IPS DF 6.9 (cell line): ENCODE measurements around the gene PSMD10.
A peak's percentile ranks its signal among the peaks of the same experiment; 100 is the strongest.

Experiments used
- DNase-seq: peaks from one replicate; pipeline ENCODE4 v3.0.0-alpha.2; 2013; ENCODE audit warnings: low read depth, low spot score
- H3K27ac ChIP-seq: one replicate; pipeline ENCODE4 v1.5.1; 2013; ENCODE audit warnings: low read length, control low read depth
- H3K27me3 ChIP-seq: 2 replicates; pipeline ENCODE4 v1.6.1; 2013; ENCODE audit warnings: mild to moderate bottlenecking, low read length; ENCODE audit not compliant: control insufficient read depth, insufficient read depth
- H3K36me3 ChIP-seq: 2 replicates; pipeline ENCODE4 v1.6.1; 2013; ENCODE audit warnings: low read length; ENCODE audit not compliant: control insufficient read depth, insufficient read depth
- H3K4me1 ChIP-seq: 2 replicates; pipeline ENCODE4 v1.6.1; 2013; ENCODE audit warnings: low read length; ENCODE audit not compliant: control insufficient read depth, insufficient read depth
- H3K4me3 ChIP-seq: 2 replicates; pipeline ENCODE4 v1.5.1; 2013; ENCODE audit warnings: mild to moderate bottlenecking, low read length
- H3K9me3 ChIP-seq: 2 replicates; pipeline ENCODE4 v1.6.1; 2013; ENCODE audit warnings: low read length, inconsistent platforms; ENCODE audit not compliant: control insufficient read depth, insufficient read depth
- WGBS: extraction: QIAGEN DNeasy Blood & Tissue Kit; methylation state at CpG from one replicate; pipeline ENCODE4 v1.1.7; 2013; ENCODE audit warnings: mixed read lengths, missing lambda C conversion rate; ENCODE audit not compliant: insufficient read length, insufficient coverage; 5-methylcytosine and 5-hydroxymethylcytosine counted together

PSMD10 gene

GRCh38 chrX:108091264-108091877, at the start of gene PSMD10, which contains the start of gene ATG4A:
Gene PSMD10 (minus strand): TSS chrX:108091542. CDS start chrX:108091520, 22 bp downstream.
Gene ATG4A (plus strand): TSS chrX:108091778. CDS start chrX:108091827, 49 bp downstream.
- no CpG with 5 or more reads among the region's 47 CpGs for WGBS
- no peaks in the 10 kb centered on the region for H3K4me1 ChIP-seq
- H3K9me3 ChIP-seq: no peaks in the 10 kb centered on the region
- peak within 1 kb of the TSS; percentile 98; the same call in 1 of the 2 replicates for H3K4me3 ChIP-seq
- no peaks in the 10 kb centered on the region for H3K36me3 ChIP-seq
- H3K27ac ChIP-seq: no peak within 1 kb of the TSS
- H3K27me3 ChIP-seq: no peaks in the 10 kb centered on the region
- peak; percentile 61 for DNase-seq

GRCh38 chrX:108138814-108139702, 47.7 kb upstream of the PSMD10 start:
- Histone ChIP-seq H3K9me3 (no peaks in the 10 kb centered on the region), H3K36me3 (no peaks in the 10 kb centered on the region), H3K4me3 (no peak overlapping the region), H3K27ac (no peak overlapping the region), H3K27me3 (no peaks in the 10 kb centered on the region), H3K4me1 (no peaks in the 10 kb centered on the region)
- DNase-seq: no peak
- no CpG with 5 or more reads among the region's 7 CpGs for WGBS

GRCh38 chrX:108134724-108135123, 43.4 kb upstream of the PSMD10 start:
- no CpG with 5 or more reads among the region's 1 CpG for WGBS
- Histone ChIP-seq H3K4me3 (no peak overlapping the region), H3K27me3 (no peaks in the 10 kb centered on the region), H3K9me3 (no peaks in the 10 kb centered on the region), H3K36me3 (no peaks in the 10 kb centered on the region), H3K27ac (no peak overlapping the region), H3K4me1 (no peaks in the 10 kb centered on the region)
- DNase-seq: no peak

- WGBS: no CpG with 5 or more reads among the region's 2 CpGs
- Histone ChIP-seq H3K36me3 (no peaks in the 10 kb centered on the region), H3K4me1 (no peaks in the 10 kb centered on the region), H3K27me3 (no peaks in the 10 kb centered on the region), H3K9me3 (no peaks in the 10 kb centered on the region), H3K27ac (no peak overlapping the region), H3K4me3 (no peak overlapping the region)
- no peak for DNase-seq
Observed at GRCh38 chrX:108132876-108133275, 41.5 kb upstream of the PSMD10 start.

- no peaks in the 10 kb centered on the region for H3K4me1 ChIP-seq
Observed at GRCh38 chrX:108132034-108132433, 40.7 kb upstream of the PSMD10 start.

GRCh38 chrX:108131471-108131870, 40.1 kb upstream of the PSMD10 start:
- no peak overlapping the region for H3K27ac ChIP-seq
- no peaks in the 10 kb centered on the region for H3K27me3 ChIP-seq
- no peaks in the 10 kb centered on the region for H3K36me3 ChIP-seq
- H3K4me1 ChIP-seq: no peaks in the 10 kb centered on the region
- no peak overlapping the region for H3K4me3 ChIP-seq
- H3K9me3 ChIP-seq: no peaks in the 10 kb centered on the region
- no CpG with 5 or more reads among the region's 2 CpGs for WGBS
- no peak for DNase-seq

More at GRCh38 chrX:108132034-108132433, 40.7 kb upstream of the PSMD10 start:
- Histone ChIP-seq H3K9me3 (no peaks in the 10 kb centered on the region), H3K4me3 (no peak overlapping the region), H3K27me3 (no peaks in the 10 kb centered on the region), H3K27ac (no peak overlapping the region), H3K36me3 (no peaks in the 10 kb centered on the region)
- no CpG with 5 or more reads among the region's 8 CpGs for WGBS
- DNase-seq: no peak

- no peaks in the 10 kb centered on the region for H3K27me3 ChIP-seq
Observed at GRCh38 chrX:108130889-108131288, 39.5 kb upstream of the PSMD10 start.

GRCh38 chrX:108127152-108127551, 35.8 kb upstream of the PSMD10 start:
- WGBS: no CpG with 5 or more reads among the region's 4 CpGs
- Histone ChIP-seq H3K4me3 (no peak overlapping the region), H3K27me3 (no peaks in the 10 kb centered on the region), H3K27ac (no peak overlapping the region), H3K4me1 (no peaks in the 10 kb centered on the region), H3K9me3 (no peaks in the 10 kb centered on the region), H3K36me3 (no peaks in the 10 kb centered on the region)
- DNase-seq: peak; percentile 9

More at GRCh38 chrX:108130889-108131288, 39.5 kb upstream of the PSMD10 start:
- no peak overlapping the region for H3K4me3 ChIP-seq
- no peak for DNase-seq
- H3K9me3 ChIP-seq: no peaks in the 10 kb centered on the region
- H3K27ac ChIP-seq: no peak overlapping the region
- no CpG with 5 or more reads among the region's 1 CpG for WGBS
- H3K36me3 ChIP-seq: no peaks in the 10 kb centered on the region
- H3K4me1 ChIP-seq: no peaks in the 10 kb centered on the region

- H3K4me3 ChIP-seq: no peak overlapping the region
- DNase-seq: no peak
- no peaks in the 10 kb centered on the region for H3K36me3 ChIP-seq
- no CpG with 5 or more reads among the region's 2 CpGs for WGBS
- no peaks in the 10 kb centered on the region for H3K27me3 ChIP-seq
- H3K27ac ChIP-seq: no peak overlapping the region
- H3K4me1 ChIP-seq: no peaks in the 10 kb centered on the region
- H3K9me3 ChIP-seq: no peaks in the 10 kb centered on the region
Observed at GRCh38 chrX:108126661-108127060, 35.3 kb upstream of the PSMD10 start.

GRCh38 chrX:108123591-108124366, 32.4 kb upstream of the PSMD10 start:
- DNase-seq: no peak
- no CpG with 5 or more reads among the region's 3 CpGs for WGBS
- no peaks in the 10 kb centered on the region for H3K27me3 ChIP-seq
- H3K9me3 ChIP-seq: no peaks in the 10 kb centered on the region
- no peaks in the 10 kb centered on the region for H3K4me1 ChIP-seq
- no peaks in the 10 kb centered on the region for H3K36me3 ChIP-seq
- no peak overlapping the region for H3K27ac ChIP-seq
- H3K4me3 ChIP-seq: no peak overlapping the region
